Astrocyte (in vitro differentiated cells and primary cell): ENCODE results near the gene FBXO48. TPM values are rescaled to one million over a fixed set of nuclear protein-coding genes. Genes with fewer than 3 reads are reported as not detected.
"Not testable (repeated sequence)": the region's sequence is repeated elsewhere in the genome, so short reads cannot be mapped to it uniquely, and the experiment has no call there.

Experiments
- DNase-seq: peaks from one replicate; pipeline ENCODE4 v3.0.0-alpha.2; 2010; ENCODE audit warnings: low read depth
- FAIRE-seq: peaks from 2 replicates; lab custom pipeline; 2011; peaks lifted over from hg19 to GRCh38; lab: Jason Lieb, UNC
- H2AFZ ChIP-seq: 2 replicates; pipeline ENCODE4 v1.6.0; 2012; ENCODE audit warnings: low read depth, low read length, inconsistent platforms
- H3K27ac ChIP-seq: 2 replicates; pipeline ENCODE4 v1.5.1; 2011; ENCODE audit warnings: low read depth, low read length, inconsistent platforms
- H3K27me3 ChIP-seq: 2 replicates; pipeline ENCODE4 v1.6.0; 2011; ENCODE audit warnings: low read length, inconsistent platforms; ENCODE audit not compliant: insufficient read depth
- H3K36me3 ChIP-seq: 2 replicates; pipeline ENCODE4 v1.5.1; 2011; ENCODE audit warnings: low read length, inconsistent platforms; ENCODE audit not compliant: insufficient read depth
- H3K4me1 ChIP-seq: 2 replicates; pipeline ENCODE4 v1.5.1; 2011; ENCODE audit warnings: low read length, inconsistent platforms; ENCODE audit not compliant: insufficient read depth
- H3K4me2 ChIP-seq: 2 replicates; pipeline ENCODE4 v1.6.0; 2012; ENCODE audit warnings: low read length, inconsistent platforms
- H3K4me3 ChIP-seq: 2 replicates; pipeline ENCODE4 v1.5.1; 2011; ENCODE audit warnings: low read depth, mild to moderate bottlenecking, low read length, inconsistent platforms; ENCODE audit not compliant: insufficient read depth
- H3K79me2 ChIP-seq: 2 replicates; pipeline ENCODE4 v1.6.0; 2012; ENCODE audit warnings: mild to moderate bottlenecking, low read length, inconsistent platforms; ENCODE audit not compliant: insufficient read depth
- H3K9ac ChIP-seq: 2 replicates; pipeline ENCODE4 v1.6.0; 2012; ENCODE audit warnings: mild to moderate bottlenecking, low read length, inconsistent platforms
- H3K9me3 ChIP-seq: 2 replicates; pipeline ENCODE4 v1.5.1; 2012; ENCODE audit warnings: low read depth, mild to moderate bottlenecking, low read length, inconsistent platforms; ENCODE audit not compliant: insufficient read depth
- H4K20me1 ChIP-seq: 2 replicates; pipeline ENCODE4 v1.6.0; 2012; ENCODE audit warnings: low read length, inconsistent platforms; ENCODE audit not compliant: insufficient read depth
- H3K27ac Mint-ChIP-seq: one replicate; pipeline ENCODE4 v1.8.0; 2021; ENCODE audit warnings: mild to moderate bottlenecking, mixed read lengths; ENCODE audit not compliant: unreplicated experiment
- H3K27me3 Mint-ChIP-seq: one replicate; pipeline ENCODE4 v1.8.0; 2021; ENCODE audit warnings: low read depth, mixed read lengths; ENCODE audit not compliant: unreplicated experiment
- H3K36me3 Mint-ChIP-seq: one replicate; pipeline ENCODE4 v1.8.0; 2021; ENCODE audit warnings: low read depth, mixed read lengths; ENCODE audit not compliant: unreplicated experiment
- H3K4me1 Mint-ChIP-seq: one replicate; pipeline ENCODE4 v1.8.0; 2021; ENCODE audit warnings: low read depth, mixed read lengths; ENCODE audit not compliant: unreplicated experiment
- H3K4me3 Mint-ChIP-seq: one replicate; pipeline ENCODE4 v1.8.0; 2021; ENCODE audit warnings: mild to moderate bottlenecking, moderate library complexity, mixed read lengths; ENCODE audit not compliant: unreplicated experiment
- H3K9me3 Mint-ChIP-seq: one replicate; pipeline ENCODE4 v1.8.0; 2021; ENCODE audit warnings: mild to moderate bottlenecking, mixed read lengths; ENCODE audit not compliant: unreplicated experiment
- EZH2 ChIP-seq: IDR thresholded peaks from 2 replicates; pipeline ENCODE4 v1.6.1; 2012; ENCODE audit warnings: mild to moderate bottlenecking, low read length, inconsistent platforms; ENCODE audit not compliant: insufficient read depth
- total RNA-seq: library from RNA; stranded (reverse); gene quantifications from 2 replicates; pipeline ENCODE4 v1.2.1, GENCODE V29; 2021
- TF ChIP-seq, protein P1 (sequence below): IDR thresholded peaks from 2 replicates; pipeline ENCODE4 v1.5.1; 2011; ENCODE audit warnings: low read depth, mild to moderate bottlenecking, inconsistent platforms, low read length, moderate library complexity; ENCODE audit not compliant: insufficient read depth

FBXO48 gene
- total RNA-seq, 1 donor from 2014 or later = 0.54 TPM

DNA sequence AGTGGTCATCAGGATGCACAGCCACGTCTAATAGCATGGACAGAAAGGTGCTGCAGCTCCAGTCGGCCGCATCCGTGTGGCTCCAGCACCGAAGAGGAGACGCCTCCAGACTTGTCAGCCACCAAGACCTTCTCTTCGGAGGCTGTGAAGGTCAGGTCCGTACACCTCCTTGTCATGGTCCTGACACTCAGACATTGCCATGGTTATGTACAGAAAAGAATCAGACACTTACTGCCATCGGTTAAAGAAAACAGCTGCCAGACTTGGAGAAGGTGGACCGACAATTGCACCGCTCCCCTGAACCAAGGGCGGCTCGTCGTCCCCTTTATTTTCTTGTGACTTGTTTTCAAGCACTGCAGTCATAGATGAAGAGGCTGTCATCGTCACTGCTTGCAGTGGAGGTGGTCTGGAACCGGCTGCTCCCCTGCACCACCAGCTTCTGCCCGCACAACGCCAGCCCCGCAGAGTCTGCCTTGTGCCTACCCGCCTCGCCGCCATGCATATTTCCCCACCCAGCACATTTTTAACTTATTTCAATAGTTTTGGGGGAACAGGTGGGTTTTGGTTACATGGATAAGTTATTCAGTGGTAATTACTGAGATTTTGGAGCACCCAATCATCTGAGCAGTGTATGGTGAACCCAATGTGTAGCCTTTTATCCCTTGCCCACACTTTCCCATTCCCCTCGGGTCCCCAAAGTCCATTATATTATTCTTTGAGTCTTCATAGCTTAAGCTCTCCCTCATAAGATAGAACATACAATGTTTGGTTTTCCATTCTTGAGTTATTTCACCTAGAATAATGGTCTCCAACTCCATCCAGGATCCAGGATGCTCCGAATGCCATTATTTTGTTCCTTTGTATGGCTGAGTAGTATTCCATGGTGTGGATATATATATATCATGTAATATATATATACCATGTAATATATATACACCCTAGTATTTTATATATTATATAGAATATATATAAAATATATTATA is 18.1 kb downstream of the FBXO48 start:
- H3K36me3 Mint-ChIP-seq = no peaks in the 10 kb centered on the region
- no peak overlapping the region for H2AFZ ChIP-seq
- no peak overlapping the region for H3K9ac ChIP-seq
- H3K4me3 ChIP-seq = no peak overlapping the region
- H3K27ac Mint-ChIP-seq = no peak overlapping the region
- H3K27ac ChIP-seq = no peak overlapping the region
- peaks cover 7% of the 10 kb centered on the region for H3K27me3 Mint-ChIP-seq
- peaks cover 6% of the 10 kb centered on the region for H3K9me3 ChIP-seq
- H3K4me1 Mint-ChIP-seq = no peaks in the 10 kb centered on the region
- H4K20me1 ChIP-seq = no peaks in the 10 kb centered on the region
- no peaks in the 10 kb centered on the region for H3K36me3 ChIP-seq
- H3K4me2 ChIP-seq = no peak overlapping the region
- DNase-seq (no peak), FAIRE-seq (no peak)
- no peak for TF ChIP-seq EZH2
- TF ChIP-seq, protein P1, sequence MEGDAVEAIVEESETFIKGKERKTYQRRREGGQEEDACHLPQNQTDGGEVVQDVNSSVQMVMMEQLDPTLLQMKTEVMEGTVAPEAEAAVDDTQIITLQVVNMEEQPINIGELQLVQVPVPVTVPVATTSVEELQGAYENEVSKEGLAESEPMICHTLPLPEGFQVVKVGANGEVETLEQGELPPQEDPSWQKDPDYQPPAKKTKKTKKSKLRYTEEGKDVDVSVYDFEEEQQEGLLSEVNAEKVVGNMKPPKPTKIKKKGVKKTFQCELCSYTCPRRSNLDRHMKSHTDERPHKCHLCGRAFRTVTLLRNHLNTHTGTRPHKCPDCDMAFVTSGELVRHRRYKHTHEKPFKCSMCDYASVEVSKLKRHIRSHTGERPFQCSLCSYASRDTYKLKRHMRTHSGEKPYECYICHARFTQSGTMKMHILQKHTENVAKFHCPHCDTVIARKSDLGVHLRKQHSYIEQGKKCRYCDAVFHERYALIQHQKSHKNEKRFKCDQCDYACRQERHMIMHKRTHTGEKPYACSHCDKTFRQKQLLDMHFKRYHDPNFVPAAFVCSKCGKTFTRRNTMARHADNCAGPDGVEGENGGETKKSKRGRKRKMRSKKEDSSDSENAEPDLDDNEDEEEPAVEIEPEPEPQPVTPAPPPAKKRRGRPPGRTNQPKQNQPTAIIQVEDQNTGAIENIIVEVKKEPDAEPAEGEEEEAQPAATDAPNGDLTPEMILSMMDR = no peak
- H3K4me1 ChIP-seq = no peaks in the 10 kb centered on the region
- peaks cover 1% of the 10 kb centered on the region for H3K9me3 Mint-ChIP-seq
- no peak overlapping the region for H3K4me3 Mint-ChIP-seq
- no peaks in the 10 kb centered on the region for H3K79me2 ChIP-seq
- H3K27me3 ChIP-seq = peaks cover 4% of the 10 kb centered on the region

DNA sequence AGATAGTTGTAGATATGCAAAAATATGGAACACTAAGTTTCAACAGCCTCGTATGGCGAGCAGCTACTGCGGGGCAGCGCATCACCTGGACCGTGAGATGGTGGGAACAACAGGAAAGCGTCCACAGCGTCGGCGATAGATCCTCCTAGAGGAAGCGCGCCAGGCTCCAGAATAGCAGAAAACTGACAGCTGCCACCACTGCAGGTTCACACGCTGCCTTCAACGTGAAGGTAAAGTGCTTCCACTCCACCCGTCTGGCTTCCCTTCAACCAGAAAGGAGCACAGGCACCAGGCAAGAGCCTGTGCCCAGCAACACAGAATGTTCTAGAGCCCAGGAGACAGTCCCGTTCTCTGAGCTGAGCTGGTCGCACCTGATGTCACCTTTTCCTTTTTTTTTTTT is 20.0 kb downstream of the FBXO48 start:
- FAIRE-seq (no peak), DNase-seq (no peak)
- Histone ChIP-seq H3K4me1 (no peaks in the 10 kb centered on the region), H3K4me2 (no peak overlapping the region), H3K4me3 (no peak overlapping the region), H3K9ac (no peak overlapping the region), H4K20me1 (no peaks in the 10 kb centered on the region), H3K27me3 (peaks cover 6% of the 10 kb centered on the region), H3K36me3 (no peaks in the 10 kb centered on the region), H3K79me2 (no peaks in the 10 kb centered on the region), H3K9me3 (peaks cover 6% of the 10 kb centered on the region), H3K27ac (no peak overlapping the region), H2AFZ (no peak overlapping the region)
- no peaks in the 10 kb centered on the region for H3K36me3 Mint-ChIP-seq
- no peak for TF ChIP-seq EZH2
- TF ChIP-seq, protein P1 = no peak
- H3K4me1 Mint-ChIP-seq = no peaks in the 10 kb centered on the region
- no peak overlapping the region for H3K27ac Mint-ChIP-seq
- peaks cover 7% of the 10 kb centered on the region for H3K27me3 Mint-ChIP-seq
- H3K4me3 Mint-ChIP-seq = no peak overlapping the region
- H3K9me3 Mint-ChIP-seq = peaks cover 1% of the 10 kb centered on the region

DNA sequence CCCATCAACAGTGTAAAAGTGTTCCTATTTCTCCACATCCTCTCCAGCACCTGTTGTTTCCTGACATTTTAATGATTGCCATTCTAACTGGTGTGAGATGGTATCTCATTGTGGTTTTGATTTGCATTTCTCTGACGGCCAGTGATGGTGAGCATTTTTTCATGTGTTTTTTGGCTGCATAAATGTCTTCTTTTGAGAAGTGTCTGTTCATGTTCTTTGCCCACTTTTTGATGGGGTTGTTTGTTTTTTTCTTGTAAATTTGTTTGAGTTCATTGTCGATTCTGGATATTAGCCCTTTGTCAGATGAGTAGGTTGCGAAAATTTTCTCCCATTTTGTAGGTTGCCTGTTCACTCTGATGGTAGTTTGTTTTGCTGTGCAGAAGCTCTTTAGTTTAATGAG is 20.7 kb downstream of the FBXO48 start:
- not testable (repeated sequence) for H3K27me3 Mint-ChIP-seq, H3K4me2 ChIP-seq, H3K79me2 ChIP-seq, H3K4me3 ChIP-seq, H3K4me1 Mint-ChIP-seq, H3K36me3 Mint-ChIP-seq, H3K36me3 ChIP-seq, H2AFZ ChIP-seq, H3K4me1 ChIP-seq, H3K27me3 ChIP-seq, H3K4me3 Mint-ChIP-seq, DNase-seq, FAIRE-seq, H4K20me1 ChIP-seq, H3K9ac ChIP-seq, H3K27ac ChIP-seq, H3K27ac Mint-ChIP-seq, H3K9me3 Mint-ChIP-seq, H3K9me3 ChIP-seq
